Measurements from ENCODE around the gene RALA.

RALA gene

DNA sequence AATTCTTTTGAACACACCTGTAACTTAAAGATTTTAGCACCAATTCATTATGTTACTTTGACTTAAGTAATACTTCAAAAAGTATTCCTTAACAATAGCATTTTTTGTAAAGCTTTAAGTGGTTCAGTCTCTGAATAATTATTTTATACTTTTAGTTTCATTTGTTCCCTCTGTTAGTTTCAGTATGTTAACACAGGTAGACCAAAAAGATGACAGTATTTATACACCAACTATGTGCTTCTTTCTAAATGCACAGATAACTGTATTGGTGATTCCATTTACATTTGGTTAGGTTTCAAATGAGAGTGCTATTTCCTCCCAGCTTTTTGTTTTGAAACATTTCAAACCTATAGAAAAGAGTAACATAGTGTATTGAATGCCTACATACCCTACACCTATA is 14.0 kb downstream of the RALA start:
- no peak for DNase-seq (ENCODE audit: low spot score)
- in situ Hi-C loops (cut with MboI; ENCODE audit: low sequenced_read_pairs, unreplicated experiment) = no loop called here

DNA sequence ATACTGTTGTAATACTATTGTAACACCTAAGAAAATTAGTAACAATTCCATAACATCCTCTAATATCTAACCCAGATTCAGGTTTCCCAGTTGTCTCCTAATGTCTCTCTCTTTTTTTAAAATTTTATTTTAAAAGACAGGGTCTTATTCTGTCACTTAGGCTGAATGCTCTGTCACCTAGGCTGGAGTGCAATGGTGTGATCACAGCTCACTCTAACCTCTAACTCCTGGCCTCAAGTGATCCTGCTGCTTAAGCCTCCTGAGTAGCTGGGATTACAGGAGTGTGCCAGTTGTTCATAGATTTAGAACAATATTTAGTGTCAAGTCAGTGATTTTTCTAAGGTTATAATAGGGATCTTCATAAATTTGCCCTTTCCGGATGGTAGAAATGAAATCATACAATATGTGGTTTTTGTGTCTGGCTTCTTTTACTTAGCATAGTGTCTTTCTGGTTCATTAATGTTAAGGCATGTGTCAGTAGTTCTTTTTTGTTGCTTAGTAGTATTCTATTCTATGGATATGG is 14.7 kb downstream of the RALA start:
- TF ChIP-seq, protein P1, sequence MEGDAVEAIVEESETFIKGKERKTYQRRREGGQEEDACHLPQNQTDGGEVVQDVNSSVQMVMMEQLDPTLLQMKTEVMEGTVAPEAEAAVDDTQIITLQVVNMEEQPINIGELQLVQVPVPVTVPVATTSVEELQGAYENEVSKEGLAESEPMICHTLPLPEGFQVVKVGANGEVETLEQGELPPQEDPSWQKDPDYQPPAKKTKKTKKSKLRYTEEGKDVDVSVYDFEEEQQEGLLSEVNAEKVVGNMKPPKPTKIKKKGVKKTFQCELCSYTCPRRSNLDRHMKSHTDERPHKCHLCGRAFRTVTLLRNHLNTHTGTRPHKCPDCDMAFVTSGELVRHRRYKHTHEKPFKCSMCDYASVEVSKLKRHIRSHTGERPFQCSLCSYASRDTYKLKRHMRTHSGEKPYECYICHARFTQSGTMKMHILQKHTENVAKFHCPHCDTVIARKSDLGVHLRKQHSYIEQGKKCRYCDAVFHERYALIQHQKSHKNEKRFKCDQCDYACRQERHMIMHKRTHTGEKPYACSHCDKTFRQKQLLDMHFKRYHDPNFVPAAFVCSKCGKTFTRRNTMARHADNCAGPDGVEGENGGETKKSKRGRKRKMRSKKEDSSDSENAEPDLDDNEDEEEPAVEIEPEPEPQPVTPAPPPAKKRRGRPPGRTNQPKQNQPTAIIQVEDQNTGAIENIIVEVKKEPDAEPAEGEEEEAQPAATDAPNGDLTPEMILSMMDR (IDR thresholded peaks at IDR 0.05; ENCODE audit: borderline replicate concordance, control extremely low read depth, extremely low read depth, insufficient read depth, missing control alignments) = no peak
- DNase-seq (ENCODE audit: low spot score) = no peak
- in situ Hi-C loops (cut with MboI; ENCODE audit: low sequenced_read_pairs, unreplicated experiment) = no loop called here

More for the DNA sequence above, 14.0 kb downstream of the RALA start:
- TF ChIP-seq, protein P1 (IDR thresholded peaks at IDR 0.05; ENCODE audit: borderline replicate concordance, control extremely low read depth, extremely low read depth, insufficient read depth, missing control alignments) = no peak

DNA sequence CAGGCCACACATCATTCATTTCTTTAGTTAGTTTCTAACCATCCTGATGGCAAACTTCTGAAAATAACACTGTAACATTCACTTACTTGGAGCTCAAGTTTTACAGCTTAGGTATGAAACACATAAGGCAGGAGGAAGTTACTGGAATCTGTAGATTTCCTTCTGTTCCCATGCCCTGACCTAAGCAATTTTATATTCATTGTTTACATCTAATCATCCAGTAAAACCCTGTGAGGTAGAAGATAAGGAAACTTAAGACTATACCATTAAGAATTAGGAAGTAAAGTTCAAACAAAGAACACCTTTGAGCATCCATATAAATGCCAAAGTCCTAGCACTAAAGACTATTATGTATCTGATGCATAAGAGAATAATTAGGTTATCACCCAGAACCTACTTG is 19.5 kb downstream of the RALA start:
- in situ Hi-C loops (cut with MboI; ENCODE audit: low sequenced_read_pairs, unreplicated experiment) = no loop called here
- DNase-seq (ENCODE audit: low spot score) = no peak
- TF ChIP-seq, protein P1 (IDR thresholded peaks at IDR 0.05; ENCODE audit: borderline replicate concordance, control extremely low read depth, extremely low read depth, insufficient read depth, missing control alignments) = no peak

DNA sequence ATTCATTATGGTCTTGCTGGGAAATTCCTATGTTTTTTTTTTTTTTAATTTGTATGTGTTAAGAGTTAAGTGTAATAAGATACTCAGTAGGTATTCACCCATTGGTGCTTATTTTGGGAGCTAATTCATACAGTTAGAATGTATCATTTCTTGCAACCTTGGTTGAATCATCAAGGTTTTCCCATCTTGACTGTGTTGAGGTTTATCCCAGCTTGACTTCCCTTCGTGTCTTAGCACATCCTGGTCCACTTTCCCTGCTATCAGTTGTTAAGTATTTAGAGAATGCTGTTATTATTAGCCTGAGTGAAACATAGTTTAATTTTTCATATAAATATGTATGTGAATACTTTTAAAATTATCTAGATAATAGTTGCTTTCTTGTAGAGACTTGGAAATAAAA is 20.8 kb downstream of the RALA start:
- in situ Hi-C loops (cut with MboI; ENCODE audit: low sequenced_read_pairs, unreplicated experiment) = no loop called here
- no peak for DNase-seq (ENCODE audit: low spot score)
- TF ChIP-seq, protein P1 (IDR thresholded peaks at IDR 0.05; ENCODE audit: borderline replicate concordance, control extremely low read depth, extremely low read depth, insufficient read depth, missing control alignments) = no peak

DNA sequence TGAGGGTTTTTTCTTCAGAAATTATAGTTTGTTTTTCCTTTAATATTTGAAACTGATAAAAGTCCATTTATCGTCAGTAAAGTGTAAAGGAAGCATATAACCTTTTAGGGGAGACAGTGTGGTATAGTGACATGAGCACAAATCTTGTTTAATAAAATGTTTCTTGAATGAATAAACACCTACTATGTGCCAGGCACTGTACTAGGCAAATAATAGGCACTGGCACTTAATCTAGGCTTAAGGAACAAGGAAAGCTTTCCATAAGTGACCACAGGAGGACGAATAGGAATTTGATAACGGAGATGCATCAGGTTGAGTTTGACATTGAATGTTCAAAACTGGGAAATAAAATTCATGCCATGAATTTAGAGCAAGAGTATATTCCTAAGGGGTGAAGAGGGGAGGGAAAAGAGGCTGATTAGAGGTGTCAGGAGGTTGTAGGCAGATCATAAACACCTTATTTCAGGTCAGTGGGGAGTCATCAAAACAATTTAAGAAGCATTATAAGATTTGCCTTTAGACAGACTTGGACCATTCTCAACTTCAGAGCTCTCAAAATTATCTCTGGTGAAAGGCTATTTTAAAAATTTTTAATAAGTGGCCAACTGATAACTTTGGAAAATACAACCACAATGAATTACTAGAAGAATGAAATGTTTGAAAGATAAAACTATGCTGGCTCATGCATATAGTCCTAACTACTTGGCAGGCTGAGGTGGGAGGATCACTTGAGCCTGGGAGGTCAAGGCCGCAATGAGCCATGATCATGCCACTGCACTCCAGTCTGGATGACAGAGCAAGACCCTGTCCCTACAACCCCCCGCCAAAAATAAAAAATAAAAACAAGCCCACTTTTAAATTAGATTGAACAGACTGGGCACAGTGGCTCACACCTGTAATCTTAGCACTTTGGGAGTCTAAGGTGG is 22.4 kb downstream of the RALA start:
- no peak for DNase-seq (ENCODE audit: low spot score)
- TF ChIP-seq, protein P1 (IDR thresholded peaks at IDR 0.05; ENCODE audit: borderline replicate concordance, control extremely low read depth, extremely low read depth, insufficient read depth, missing control alignments) = no peak
- in situ Hi-C loops (cut with MboI; ENCODE audit: low sequenced_read_pairs, unreplicated experiment) = no loop called here

DNA sequence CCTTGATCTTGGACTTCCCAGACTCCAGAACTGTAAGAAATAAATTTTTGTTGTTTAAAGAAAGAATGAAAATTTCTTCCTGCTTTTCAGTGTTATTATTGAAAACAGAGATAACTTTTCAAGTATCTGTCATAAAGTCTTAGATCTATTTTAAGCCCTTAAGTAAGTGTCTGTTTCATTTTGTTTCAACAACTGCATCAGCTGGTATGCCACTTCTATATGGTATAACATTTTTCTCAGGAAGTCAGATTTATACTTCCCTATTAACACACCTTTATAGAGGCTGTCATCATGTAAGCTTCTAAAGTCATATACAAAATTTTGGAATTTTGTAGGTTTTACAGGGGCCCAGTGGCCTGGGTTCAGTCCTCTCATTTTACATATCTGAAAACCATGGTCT is 24.4 kb downstream of the RALA start:
- DNase-seq (ENCODE audit: low spot score) = no peak
- TF ChIP-seq, protein P1 (IDR thresholded peaks at IDR 0.05; ENCODE audit: borderline replicate concordance, control extremely low read depth, extremely low read depth, insufficient read depth, missing control alignments) = no peak
- in situ Hi-C loops (cut with MboI; ENCODE audit: low sequenced_read_pairs, unreplicated experiment) = no loop called here

Measured in GM13976 (cell line).